RCC 7860 (cell line): ENCODE measurements around the gene PLIN5.

ENCODE experiments used
- DNase-seq: peaks from one replicate; pipeline ENCODE4 v3.0.0-alpha.2; 2015; ENCODE audit warnings: low spot score
- FAIRE-seq: peaks from 2 replicates; lab custom pipeline; 2012; peaks lifted over from hg19 to GRCh38; lab: Jason Lieb, UNC

Gene PLIN5

DNA sequence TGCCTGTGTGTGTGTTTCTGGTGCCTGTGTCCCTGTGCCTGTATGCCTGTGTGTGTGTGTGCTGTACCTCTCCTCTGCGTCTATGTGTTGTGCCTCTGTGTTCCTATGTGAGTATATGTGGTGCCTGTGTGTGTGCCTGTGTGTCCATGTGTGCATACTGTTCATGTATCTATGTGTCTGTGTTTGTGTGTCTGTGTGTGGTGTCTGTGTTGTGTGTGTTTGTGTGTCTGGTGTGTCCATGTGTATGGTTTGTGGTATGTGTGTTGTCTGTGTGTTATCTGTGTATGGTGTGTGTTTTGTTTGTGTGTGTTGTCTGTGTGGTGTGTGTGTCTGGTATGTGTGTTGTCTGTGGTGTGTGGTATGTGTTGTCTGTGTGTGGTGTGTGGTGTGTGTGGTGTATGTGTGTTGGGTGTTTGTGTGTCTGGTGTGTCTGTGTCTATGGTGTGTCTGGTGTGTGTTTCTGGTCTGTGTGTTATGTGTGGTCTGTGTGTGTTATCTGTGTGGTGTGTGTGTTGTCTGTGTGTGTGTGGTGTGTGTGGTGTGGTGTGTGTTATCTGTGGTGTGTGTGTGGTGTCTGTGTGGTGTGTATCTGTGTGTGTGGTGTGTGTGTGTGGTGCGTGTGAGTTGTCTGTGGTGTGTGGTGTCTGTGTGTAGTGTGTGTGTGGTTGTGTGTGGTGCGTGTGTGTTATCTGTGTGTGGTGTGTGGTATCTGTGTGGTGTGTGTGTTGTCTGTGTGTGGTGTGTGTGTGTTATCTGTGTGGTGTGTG, 42.5 kb downstream of the PLIN5 start:
- FAIRE-seq (no peak), DNase-seq (no peak)

DNA sequence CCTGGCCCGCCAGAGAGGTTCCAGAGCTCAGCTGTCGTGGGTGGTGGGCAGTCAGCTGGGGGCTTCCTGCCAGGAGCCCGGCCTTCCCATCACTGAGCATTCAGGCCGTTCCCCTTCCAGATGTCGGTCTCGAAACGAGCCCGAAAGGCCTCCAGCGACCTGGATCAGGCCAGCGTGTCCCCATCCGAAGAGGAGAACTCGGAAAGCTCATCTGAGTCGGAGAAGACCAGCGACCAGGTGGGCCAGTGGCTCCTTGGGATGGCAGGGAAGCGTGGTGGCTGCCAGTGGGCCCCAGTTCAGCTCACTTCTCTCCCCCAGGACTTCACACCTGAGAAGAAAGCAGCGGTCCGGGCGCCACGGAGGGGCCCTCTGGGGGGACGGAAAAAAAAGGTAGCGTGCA, 43.6 kb downstream of the PLIN5 start:
- DNase-seq (no peak), FAIRE-seq (no peak)

DNA sequence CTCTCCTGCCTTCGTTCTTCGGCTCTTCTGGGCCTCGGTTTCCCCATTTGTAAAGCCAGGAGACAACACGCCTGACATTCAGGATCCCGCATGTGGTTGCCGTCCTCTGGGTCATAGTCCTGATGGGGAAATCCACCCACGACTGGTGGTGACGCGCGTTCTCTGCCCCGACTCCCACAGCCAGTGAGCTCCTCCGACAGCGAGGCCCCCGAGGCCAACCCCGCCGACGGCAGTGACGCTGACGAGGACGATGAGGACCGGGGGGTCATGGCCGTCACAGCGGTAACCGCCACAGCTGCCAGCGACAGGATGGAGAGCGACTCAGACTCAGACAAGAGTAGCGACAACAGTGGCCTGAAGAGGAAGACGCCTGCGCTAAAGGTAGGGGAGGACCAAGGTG, 46.5 kb downstream of the PLIN5 start:
- FAIRE-seq (no peak), DNase-seq (no peak)

DNA sequence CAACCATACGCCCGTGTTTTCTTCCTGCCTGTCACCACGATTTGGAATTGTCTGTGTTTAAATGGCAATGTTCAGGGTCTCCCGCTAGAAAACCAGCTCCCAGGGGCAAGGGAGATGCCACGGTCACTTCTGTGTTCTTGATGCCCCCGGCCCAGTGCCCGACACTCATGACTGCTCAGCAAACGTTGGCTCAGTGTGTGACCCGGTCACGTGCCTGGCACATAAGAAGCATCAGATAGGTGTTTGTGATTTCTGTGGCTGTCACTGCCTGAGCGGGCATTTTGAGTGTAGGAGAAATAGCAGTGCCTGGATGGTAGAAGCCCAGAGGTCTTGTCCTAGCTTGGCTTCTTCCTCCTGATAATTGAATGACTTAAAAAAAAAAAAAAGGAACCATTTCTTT, 47.5 kb downstream of the PLIN5 start:
- FAIRE-seq (no peak), DNase-seq (no peak)

DNA sequence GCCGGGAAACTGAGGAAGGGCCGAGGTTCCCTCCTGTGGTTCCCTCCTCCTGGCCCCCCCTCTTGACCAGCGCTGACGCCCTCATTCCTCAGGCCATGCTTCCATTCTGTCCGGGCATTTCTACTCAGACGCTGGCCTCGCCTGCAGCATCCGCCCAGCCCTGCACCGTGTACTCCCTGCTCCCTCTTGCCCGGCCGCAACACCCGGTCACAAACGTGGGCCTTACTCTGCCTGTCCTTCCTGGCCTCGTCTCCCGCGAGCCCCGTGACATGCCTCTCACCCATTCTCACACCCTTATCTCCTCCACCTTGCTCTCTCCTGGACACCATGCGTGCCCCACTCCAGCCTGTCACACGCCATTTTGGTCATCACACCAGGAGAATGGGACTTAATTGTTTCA, 51.6 kb downstream of the PLIN5 start:
- DNase-seq, result no peak
- FAIRE-seq, result no peak

DNA sequence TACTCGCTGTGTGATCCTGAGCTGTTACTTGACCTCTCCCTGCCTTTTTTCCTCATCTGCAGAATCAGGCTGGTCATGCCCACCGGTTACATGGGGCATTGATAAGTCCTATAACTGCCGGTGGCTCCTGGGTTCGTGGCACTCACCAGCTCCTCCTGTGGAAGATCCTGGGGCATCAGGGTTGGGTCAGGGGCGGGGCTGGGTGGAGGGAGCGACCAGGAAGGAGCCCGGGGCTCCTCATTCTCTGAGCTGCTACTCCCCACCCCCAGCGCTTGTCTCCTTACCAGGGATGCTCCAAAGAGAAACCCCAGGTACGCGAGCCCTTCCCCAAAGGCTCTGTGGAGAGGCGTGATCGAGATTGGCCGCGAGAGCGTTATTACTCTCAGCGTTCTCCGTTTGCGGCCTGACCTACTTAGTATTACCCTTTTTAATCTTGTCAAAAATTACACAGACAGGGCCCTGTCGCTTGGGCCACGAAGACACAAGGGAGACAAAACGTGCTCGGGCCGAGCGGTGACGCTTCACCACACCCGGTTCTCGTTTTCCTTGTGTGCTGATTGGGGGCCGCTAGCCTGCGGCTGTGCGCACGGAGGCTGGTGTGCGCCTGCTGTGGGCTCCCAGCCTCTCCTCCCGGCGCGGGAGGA, 52.2 kb downstream of the PLIN5 start:
- no peak for DNase-seq
- FAIRE-seq, result no peak

DNA sequence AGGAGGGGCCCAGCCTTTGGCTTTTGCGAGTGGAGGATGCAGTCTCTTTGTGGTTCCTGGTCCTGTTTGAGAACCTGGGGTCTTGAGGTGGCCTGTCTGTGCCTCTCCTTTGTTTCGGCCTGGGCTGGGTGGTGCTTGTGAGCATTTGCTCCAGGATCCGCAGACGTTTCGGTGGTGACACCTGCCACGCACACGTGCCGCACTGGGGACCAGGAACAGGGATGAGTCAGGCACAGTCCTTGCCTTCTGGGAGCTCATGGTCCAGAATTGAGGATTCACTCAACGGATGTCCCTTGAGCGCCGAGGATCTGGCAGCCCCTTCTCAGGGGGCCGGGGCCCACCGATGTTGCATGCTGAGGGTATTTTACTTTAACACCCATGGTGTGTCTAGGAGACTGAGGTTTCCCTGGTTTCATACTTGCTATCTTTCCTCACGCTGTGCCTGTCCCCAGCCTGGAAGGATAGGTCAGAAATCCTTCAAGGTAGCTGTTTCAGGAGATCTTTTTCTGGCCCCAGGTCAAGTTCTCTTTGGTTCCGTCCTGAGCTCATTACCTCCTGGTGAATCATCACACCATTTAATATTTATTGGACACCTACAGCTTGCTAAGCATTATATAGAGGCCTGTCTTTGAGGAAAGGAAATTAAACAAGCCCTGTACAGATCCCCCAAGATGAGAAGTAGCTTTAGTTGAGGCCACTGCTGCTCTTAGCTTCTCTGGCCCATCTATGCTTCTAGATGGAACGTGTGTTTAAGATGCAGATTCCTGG, 57.8 kb downstream of the PLIN5 start:
- FAIRE-seq, result no peak
- no peak for DNase-seq

DNA sequence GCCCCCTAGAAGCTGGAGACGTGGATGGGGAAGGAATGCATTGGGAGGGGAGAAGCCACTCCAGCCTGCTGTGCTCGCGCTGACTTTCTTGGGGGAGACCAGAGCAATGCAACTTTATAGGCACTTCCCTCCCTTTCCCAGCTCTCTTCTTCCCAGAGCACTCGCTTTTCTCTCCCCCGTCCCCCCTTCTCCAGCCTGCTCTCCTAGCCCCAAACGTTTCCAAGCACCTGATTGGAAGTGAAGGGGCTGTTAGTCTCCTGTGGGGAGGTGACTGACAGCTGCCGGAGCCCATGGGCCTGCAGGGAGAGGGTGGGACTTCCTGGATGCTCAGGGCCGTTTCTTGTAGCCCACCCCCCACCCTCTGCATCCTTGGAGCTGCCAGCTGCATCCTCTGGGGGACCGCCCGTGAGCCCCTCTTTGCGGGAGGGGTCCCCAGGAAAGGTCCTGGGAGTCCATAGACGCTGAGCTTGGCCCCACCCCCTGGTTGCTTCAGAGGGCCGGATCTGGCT, 60.5 kb downstream of the PLIN5 start:
- DNase-seq (no peak), FAIRE-seq (no peak)

DNA sequence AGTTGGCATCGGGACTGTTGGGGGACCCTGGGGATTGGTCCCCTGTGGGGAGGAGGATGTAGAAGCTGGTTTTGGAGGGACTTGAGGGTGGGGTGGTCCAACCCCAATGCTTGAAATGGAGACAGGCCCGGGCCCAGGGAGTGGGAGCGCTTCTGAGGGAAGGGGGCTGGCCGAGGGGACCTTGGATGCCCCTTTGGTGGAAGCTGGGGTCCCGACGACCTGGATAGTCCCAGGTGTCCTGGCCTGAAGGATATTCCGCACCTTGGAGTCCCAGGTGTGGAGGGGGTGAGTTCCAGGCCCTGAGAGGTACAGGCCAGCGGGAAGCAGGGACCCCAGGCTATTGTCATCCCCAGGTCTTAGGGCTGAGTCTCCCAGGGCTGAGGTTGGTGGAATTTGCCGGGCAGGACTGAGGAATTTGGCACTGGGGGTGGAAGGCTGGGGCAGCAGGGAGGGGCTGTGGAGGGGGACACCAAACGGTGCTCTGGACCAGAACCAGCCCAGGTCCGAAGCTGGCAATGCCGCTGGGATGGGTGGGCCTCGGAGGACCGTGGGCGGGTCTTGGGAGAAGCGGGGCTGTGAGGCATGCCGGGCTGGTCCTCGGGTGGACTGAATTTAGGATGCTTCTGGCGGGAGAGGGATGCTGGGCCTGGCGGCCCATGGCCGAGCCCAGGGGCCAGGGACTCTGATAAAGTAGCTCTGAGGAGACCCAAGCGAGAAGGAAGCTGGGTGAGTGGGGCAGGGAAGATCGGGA, 61.1 kb downstream of the PLIN5 start:
- FAIRE-seq (no peak), DNase-seq (no peak)

DNA sequence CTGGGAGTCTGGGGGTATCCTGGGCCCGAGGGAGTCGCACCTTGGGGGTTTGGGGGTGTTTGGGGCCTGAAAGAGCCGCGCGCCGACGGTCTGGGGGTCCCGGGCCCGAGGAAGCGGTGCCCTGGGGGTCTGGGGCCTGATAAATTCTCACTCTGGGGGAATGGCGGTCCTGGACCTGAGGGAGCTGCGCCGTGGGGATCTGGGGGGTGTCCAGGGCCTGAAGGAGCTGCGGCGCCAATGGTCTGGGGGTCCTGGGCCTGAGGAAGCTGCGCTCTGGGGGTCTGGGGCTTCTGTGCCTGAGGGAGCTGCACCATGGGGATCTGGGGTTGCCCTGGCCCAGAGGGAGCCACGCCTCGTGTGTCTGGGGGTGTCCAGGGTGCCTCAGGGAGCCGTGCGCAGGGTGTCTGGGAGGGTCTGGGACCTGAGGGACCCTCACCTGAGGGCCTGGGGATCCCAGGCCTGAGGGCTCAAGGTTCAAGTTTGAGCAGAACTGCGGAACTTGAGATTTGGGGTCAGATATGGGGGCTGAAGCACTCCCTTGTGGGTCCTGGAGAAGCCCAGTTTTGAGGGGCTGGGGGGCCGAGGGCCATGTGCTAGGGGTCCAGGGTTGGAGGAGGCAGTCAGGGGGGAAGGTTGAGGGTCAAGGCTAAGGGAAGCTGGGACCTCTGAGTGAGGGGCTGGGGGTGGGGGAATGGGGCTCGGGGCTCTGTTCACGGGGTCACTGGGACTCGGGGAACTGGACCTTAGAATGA, 61.8 kb downstream of the PLIN5 start:
- no peak for DNase-seq
- no peak for FAIRE-seq
